ENCODE results near the gene ACER1.
"Not testable (repeated sequence)": the region's sequence is repeated elsewhere in the genome, so short reads cannot be mapped to it uniquely, and the experiment has no call there.

ACER1 gene

GRCh38 chr19:6325614-6326013, 7.8 kb downstream of the ACER1 start:
- no peak overlapping the region for H3K4me3 Mint-ChIP-seq
- no peaks in the 10 kb centered on the region for H3K36me3 Mint-ChIP-seq (ENCODE audit: low read depth)

GRCh38 chr19:6324757-6325156, 8.7 kb downstream of the ACER1 start:
- Mint-ChIP-seq H3K4me3 (no peak overlapping the region), H3K36me3 (ENCODE audit: low read depth) (no peaks in the 10 kb centered on the region), H3K27me3 (ENCODE audit: low read depth) (peaks cover 9% of the 10 kb centered on the region), H3K27ac (no peak overlapping the region), H3K9me3 (peaks cover 3% of the 10 kb centered on the region), H3K4me1 (no peaks in the 10 kb centered on the region)
- TF ChIP-seq CTCF (IDR thresholded peaks at IDR 0.05; ENCODE audit: unreplicated experiment in 3 of 3) = no peak

More at GRCh38 chr19:6325614-6326013, 7.8 kb downstream of the ACER1 start:
- H3K27me3 Mint-ChIP-seq (ENCODE audit: low read depth) = peaks cover 9% of the 10 kb centered on the region
- H3K4me1 Mint-ChIP-seq = no peaks in the 10 kb centered on the region
- H3K9me3 Mint-ChIP-seq = peaks cover 3% of the 10 kb centered on the region
- H3K27ac Mint-ChIP-seq = no peak overlapping the region
- no peak for TF ChIP-seq CTCF (IDR thresholded peaks at IDR 0.05; ENCODE audit: unreplicated experiment in 3 of 3)

- Mint-ChIP-seq H3K27ac (no peak overlapping the region), H3K36me3 (ENCODE audit: low read depth) (no peaks in the 10 kb centered on the region), H3K4me1 (no peaks in the 10 kb centered on the region), H3K27me3 (ENCODE audit: low read depth) (peaks cover 9% of the 10 kb centered on the region), H3K4me3 (no peak overlapping the region), H3K9me3 (peaks cover 3% of the 10 kb centered on the region)
- TF ChIP-seq CTCF (IDR thresholded peaks at IDR 0.05; ENCODE audit: unreplicated experiment in 3 of 3) = no peak
Measured at GRCh38 chr19:6322284-6322683, 11.1 kb downstream of the ACER1 start.

GRCh38 chr19:6319376-6319775, 14.0 kb downstream of the ACER1 start:
- H3K9me3 Mint-ChIP-seq = peaks cover 3% of the 10 kb centered on the region
- H3K27ac Mint-ChIP-seq = no peak overlapping the region
- no peak overlapping the region for H3K4me3 Mint-ChIP-seq
- TF ChIP-seq CTCF (IDR thresholded peaks at IDR 0.05; ENCODE audit: unreplicated experiment in 3 of 3) = no peak
- H3K36me3 Mint-ChIP-seq (ENCODE audit: low read depth) = no peaks in the 10 kb centered on the region
- H3K4me1 Mint-ChIP-seq = no peaks in the 10 kb centered on the region
- H3K27me3 Mint-ChIP-seq (ENCODE audit: low read depth) = no peaks in the 10 kb centered on the region

GRCh38 chr19:6318772-6319171, 14.6 kb downstream of the ACER1 start:
- H3K36me3 Mint-ChIP-seq (ENCODE audit: low read depth) = no peaks in the 10 kb centered on the region
- no peak overlapping the region for H3K27ac Mint-ChIP-seq
- peaks cover 3% of the 10 kb centered on the region for H3K9me3 Mint-ChIP-seq

GRCh38 chr19:6315646-6316045, 17.8 kb downstream of the ACER1 start:
- H3K4me1 Mint-ChIP-seq; H3K36me3 Mint-ChIP-seq (ENCODE audit: low read depth); H3K27me3 Mint-ChIP-seq (ENCODE audit: low read depth); H3K4me3 Mint-ChIP-seq; H3K9me3 Mint-ChIP-seq; H3K27ac Mint-ChIP-seq: not testable (repeated sequence)

More at GRCh38 chr19:6318772-6319171, 14.6 kb downstream of the ACER1 start:
- Mint-ChIP-seq H3K4me3 (no peak overlapping the region), H3K27me3 (ENCODE audit: low read depth) (no peaks in the 10 kb centered on the region), H3K4me1 (no peaks in the 10 kb centered on the region)
- TF ChIP-seq CTCF (IDR thresholded peaks at IDR 0.05; ENCODE audit: unreplicated experiment in 3 of 3) = no peak
